KMS-11 (cell line): ENCODE data around the gene ACOT13.
"Not testable (repeated sequence)": the region's sequence is repeated elsewhere in the genome, so short reads cannot be mapped to it uniquely, and the experiment has no call there.

Experiments used
- H2AFZ ChIP-seq: fragments of 200-600 bp; sonication (generic); 2 replicates; pipeline ENCODE4 v1.6.1; 2016; ENCODE audit warnings: antibody characterized with exemption, mixed run types, low read depth
- H3K27ac ChIP-seq: fragments of 200-600 bp; sonication (generic); 2 replicates; pipeline ENCODE4 v1.6.1; 2016; ENCODE audit warnings: mild to moderate bottlenecking, mixed run types
- H3K27me3 ChIP-seq: fragments of 200-600 bp; sonication (generic); 2 replicates; pipeline ENCODE4 v1.6.1; 2017; ENCODE audit warnings: mild to moderate bottlenecking, low read depth, mixed run types, moderate library complexity; ENCODE audit not compliant: insufficient read depth
- H3K36me3 ChIP-seq: fragments of 200-600 bp; sonication (generic); 2 replicates; pipeline ENCODE4 v1.6.1; 2017; ENCODE audit warnings: mild to moderate bottlenecking, mixed run types; ENCODE audit not compliant: insufficient read depth
- H3K4me1 ChIP-seq: fragments of 200-600 bp; sonication (generic); 2 replicates; pipeline ENCODE4 v1.6.1; 2016; ENCODE audit warnings: mild to moderate bottlenecking, low read depth, mixed run types; ENCODE audit not compliant: poor library complexity, severe bottlenecking
- H3K4me2 ChIP-seq: fragments of 200-600 bp; sonication (generic); 2 replicates; pipeline ENCODE4 v1.7.0; 2016; ENCODE audit warnings: mild to moderate bottlenecking, mixed run types
- H3K4me3 ChIP-seq: fragments of 200-600 bp; sonication (generic); IDR thresholded peaks from 2 replicates; pipeline ENCODE4 v1.6.1; 2017; ENCODE audit warnings: low read depth, low read length, mixed read lengths; ENCODE audit not compliant: insufficient read depth
- H3K79me2 ChIP-seq: fragments of 200-600 bp; sonication (generic); 2 replicates; pipeline ENCODE4 v1.6.1; 2016; ENCODE audit warnings: low read depth, mixed run types; ENCODE audit not compliant: insufficient read depth
- H3K9ac ChIP-seq: fragments of 200-600 bp; sonication (generic); 2 replicates; pipeline ENCODE4 v1.6.1; 2016; ENCODE audit warnings: mild to moderate bottlenecking, mixed run types
- H4K20me1 ChIP-seq: fragments of 200-600 bp; sonication (generic); 2 replicates; pipeline ENCODE4 v1.6.1; 2016; ENCODE audit warnings: mild to moderate bottlenecking, mixed run types; ENCODE audit not compliant: insufficient read depth
- TF ChIP-seq, protein P1 (sequence below): fragments of 200-600 bp; sonication (generic); conservative IDR thresholded peaks from 2 replicates; pipeline ENCODE4 v1.6.1; 2017; ENCODE audit warnings: low read depth, mild to moderate bottlenecking, antibody characterized with exemption, low read length, moderate library complexity, mixed read lengths

ACOT13 gene

DNA sequence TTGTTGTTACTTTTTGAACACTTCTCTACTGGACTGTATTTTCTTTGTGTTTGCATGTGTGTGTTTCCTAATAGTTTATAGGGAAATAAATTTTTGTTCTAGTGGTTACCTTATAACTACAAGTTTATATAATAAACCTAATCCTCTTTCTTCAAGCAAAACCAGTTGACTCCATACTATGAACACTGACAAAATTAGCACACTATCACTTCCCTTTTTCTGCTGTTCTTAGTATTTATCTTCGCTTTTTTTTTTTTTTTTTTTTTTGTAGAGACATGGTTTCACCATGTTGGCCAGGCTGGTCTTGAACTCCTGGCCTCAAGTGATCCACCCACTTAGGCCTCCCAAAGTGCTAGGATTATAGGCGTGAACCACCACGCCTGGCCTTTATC, 77.1 kb downstream of the ACOT13 start:
- peaks cover 17% of the 10 kb centered on the region for H3K4me1 ChIP-seq
- H3K27me3 ChIP-seq = no peaks in the 10 kb centered on the region
- H3K4me3 ChIP-seq = no peak overlapping the region
- no peaks in the 10 kb centered on the region for H3K79me2 ChIP-seq
- no peak overlapping the region for H3K9ac ChIP-seq
- H3K27ac ChIP-seq = no peak overlapping the region
- H3K4me2 ChIP-seq = no peak overlapping the region
- no peaks in the 10 kb centered on the region for H3K36me3 ChIP-seq
- peak overlapping the region; percentile 53; the same call in 1 of the 2 replicates for H2AFZ ChIP-seq
- TF ChIP-seq, protein P1, sequence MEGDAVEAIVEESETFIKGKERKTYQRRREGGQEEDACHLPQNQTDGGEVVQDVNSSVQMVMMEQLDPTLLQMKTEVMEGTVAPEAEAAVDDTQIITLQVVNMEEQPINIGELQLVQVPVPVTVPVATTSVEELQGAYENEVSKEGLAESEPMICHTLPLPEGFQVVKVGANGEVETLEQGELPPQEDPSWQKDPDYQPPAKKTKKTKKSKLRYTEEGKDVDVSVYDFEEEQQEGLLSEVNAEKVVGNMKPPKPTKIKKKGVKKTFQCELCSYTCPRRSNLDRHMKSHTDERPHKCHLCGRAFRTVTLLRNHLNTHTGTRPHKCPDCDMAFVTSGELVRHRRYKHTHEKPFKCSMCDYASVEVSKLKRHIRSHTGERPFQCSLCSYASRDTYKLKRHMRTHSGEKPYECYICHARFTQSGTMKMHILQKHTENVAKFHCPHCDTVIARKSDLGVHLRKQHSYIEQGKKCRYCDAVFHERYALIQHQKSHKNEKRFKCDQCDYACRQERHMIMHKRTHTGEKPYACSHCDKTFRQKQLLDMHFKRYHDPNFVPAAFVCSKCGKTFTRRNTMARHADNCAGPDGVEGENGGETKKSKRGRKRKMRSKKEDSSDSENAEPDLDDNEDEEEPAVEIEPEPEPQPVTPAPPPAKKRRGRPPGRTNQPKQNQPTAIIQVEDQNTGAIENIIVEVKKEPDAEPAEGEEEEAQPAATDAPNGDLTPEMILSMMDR = no peak
- H4K20me1 ChIP-seq = no peaks in the 10 kb centered on the region

DNA sequence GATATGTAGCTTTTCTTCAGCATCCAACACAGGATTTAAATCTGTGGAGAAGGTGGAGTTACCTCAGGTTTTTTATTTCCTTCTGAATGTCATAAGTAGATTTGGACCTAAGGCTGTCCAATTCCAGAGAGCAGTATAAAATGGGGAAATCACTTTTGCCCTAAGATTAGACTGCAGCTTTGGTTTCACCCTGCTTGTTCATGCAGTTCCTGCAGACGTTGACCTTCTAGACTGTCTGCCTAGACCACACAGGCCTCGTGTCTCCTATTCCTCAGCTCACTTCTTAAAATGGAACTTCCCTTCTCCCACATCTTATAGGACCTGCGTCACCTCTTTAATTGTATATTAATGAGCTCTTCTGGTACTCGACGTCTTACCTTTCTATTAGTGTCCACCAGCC, 78.0 kb downstream of the ACOT13 start:
- Histone ChIP-seq H3K27ac (no peak overlapping the region), H3K4me1 (peaks cover 17% of the 10 kb centered on the region), H3K4me2 (no peak overlapping the region), H3K4me3 (no peak overlapping the region), H4K20me1 (no peaks in the 10 kb centered on the region), H3K9ac (no peak overlapping the region), H3K27me3 (no peaks in the 10 kb centered on the region), H3K36me3 (no peaks in the 10 kb centered on the region), H3K79me2 (no peaks in the 10 kb centered on the region), H2AFZ (no peak overlapping the region)
- TF ChIP-seq, protein P1 = no peak

DNA sequence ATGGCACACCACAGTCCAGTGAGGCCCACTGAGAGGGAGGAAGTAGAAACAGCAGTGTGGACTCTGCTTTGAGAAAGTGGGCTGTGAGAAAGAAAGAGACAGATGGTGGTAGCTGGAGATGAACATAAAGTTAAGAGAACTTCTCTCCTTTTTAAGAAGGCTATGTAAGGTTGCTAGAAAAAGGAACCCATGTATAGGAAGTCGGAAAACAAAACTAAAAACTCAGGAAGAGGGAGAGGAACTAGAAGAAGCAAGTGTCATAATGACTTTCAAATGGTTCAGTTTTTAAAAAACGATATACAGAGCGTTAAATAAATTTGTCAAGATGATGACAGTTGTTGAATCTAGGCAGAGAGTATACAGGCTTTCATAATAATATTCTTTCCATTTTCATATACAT, 82.4 kb downstream of the ACOT13 start:
- Histone ChIP-seq H3K4me1 (no peaks in the 10 kb centered on the region), H3K79me2 (no peaks in the 10 kb centered on the region)
- TF ChIP-seq, protein P1 = no peak

DNA sequence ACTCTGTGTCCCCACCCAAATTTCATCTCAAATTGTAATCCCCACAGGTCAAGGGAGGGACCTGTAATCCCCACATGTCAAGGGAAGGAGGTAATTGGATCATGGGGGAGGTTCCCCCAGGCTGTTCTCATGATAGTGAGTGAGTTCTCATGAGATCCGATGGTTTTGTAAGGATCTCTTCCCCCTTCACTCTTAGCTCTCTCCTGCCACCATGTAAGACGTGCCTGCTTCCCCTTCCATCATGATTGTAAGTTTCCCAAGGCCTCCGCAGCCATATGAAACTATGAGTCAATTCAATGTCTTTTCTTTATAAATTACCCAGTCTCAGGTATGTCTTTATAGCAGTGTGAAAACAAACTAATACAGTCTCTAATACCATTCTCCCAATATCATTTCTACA, 84.0 kb downstream of the ACOT13 start:
- not testable (repeated sequence) for H3K9ac ChIP-seq, H2AFZ ChIP-seq, H3K4me2 ChIP-seq, H3K79me2 ChIP-seq, H3K36me3 ChIP-seq, H3K4me3 ChIP-seq, H4K20me1 ChIP-seq, H3K27ac ChIP-seq, H3K27me3 ChIP-seq, H3K4me1 ChIP-seq

More for the DNA sequence above, 82.4 kb downstream of the ACOT13 start:
- no peaks in the 10 kb centered on the region for H3K27me3 ChIP-seq
- H3K4me2 ChIP-seq = no peak overlapping the region
- no peak overlapping the region for H3K4me3 ChIP-seq
- H3K27ac ChIP-seq = no peak overlapping the region
- no peaks in the 10 kb centered on the region for H3K36me3 ChIP-seq
- no peaks in the 10 kb centered on the region for H4K20me1 ChIP-seq
- H2AFZ ChIP-seq = no peak overlapping the region
- H3K9ac ChIP-seq = no peak overlapping the region

DNA sequence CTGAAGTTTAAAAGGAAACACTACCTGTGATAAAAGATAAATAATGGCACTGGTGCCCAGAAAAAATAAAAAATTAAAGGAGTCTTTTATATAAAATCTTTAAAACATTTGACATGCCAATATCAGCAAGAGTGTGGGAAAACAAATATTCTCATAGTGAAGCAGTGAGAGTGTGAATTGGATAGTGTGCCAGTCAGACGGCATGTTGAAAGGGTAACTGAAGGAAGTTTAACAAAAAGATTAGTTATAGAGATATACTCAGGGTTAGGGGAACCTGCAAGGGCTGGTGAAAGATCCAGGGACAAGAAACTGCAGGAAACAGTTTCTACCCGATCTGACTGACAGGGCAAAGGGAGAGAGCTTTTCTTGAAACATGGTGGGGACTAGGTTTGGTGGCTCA, 85.6 kb downstream of the ACOT13 start:
- H3K4me3 ChIP-seq = no peak overlapping the region
- H3K79me2 ChIP-seq = no peaks in the 10 kb centered on the region
- no peaks in the 10 kb centered on the region for H3K27me3 ChIP-seq
- TF ChIP-seq, protein P1 = no peak
- no peak overlapping the region for H3K27ac ChIP-seq
- no peaks in the 10 kb centered on the region for H4K20me1 ChIP-seq
- no peaks in the 10 kb centered on the region for H3K36me3 ChIP-seq
- no peak overlapping the region for H2AFZ ChIP-seq
- H3K9ac ChIP-seq = no peak overlapping the region
- H3K4me2 ChIP-seq = no peak overlapping the region
- H3K4me1 ChIP-seq = no peaks in the 10 kb centered on the region
